Hepatocyte (in vitro differentiated cells): ENCODE data around the gene VPS41. TPM values are rescaled to one million over a fixed set of nuclear protein-coding genes. Genes with fewer than 3 reads are reported as not detected.

ENCODE experiments used
- DNase-seq: peaks from one replicate; pipeline ENCODE4 v3.0.0-alpha.2; 2016; ENCODE audit warnings: low spot score
- H2AFZ ChIP-seq: fragments of 200-600 bp; sonication (generic); 2 replicates; pipeline ENCODE4 v1.6.0; 2016; ENCODE audit warnings: antibody characterized with exemption, mild to moderate bottlenecking
- H3K27ac ChIP-seq: fragments of 200-600 bp; sonication (generic); 2 replicates; pipeline ENCODE4 v1.5.1; 2016; ENCODE audit warnings: mild to moderate bottlenecking
- H3K27me3 ChIP-seq: fragments of 200-600 bp; sonication (generic); 2 replicates; pipeline ENCODE4 v1.6.1; 2016
- H3K36me3 ChIP-seq: fragments of 200-600 bp; sonication (generic); replicated peaks from 2 replicates; pipeline ENCODE4 v1.5.1; 2016; ENCODE audit warnings: low read depth; ENCODE audit not compliant: insufficient read depth
- H3K4me1 ChIP-seq: fragments of 200-600 bp; sonication (generic); 2 replicates; pipeline ENCODE4 v1.5.1; 2016; ENCODE audit warnings: mild to moderate bottlenecking, moderate library complexity; ENCODE audit not compliant: insufficient read depth
- H3K4me2 ChIP-seq: fragments of 200-600 bp; sonication (generic); 2 replicates; pipeline ENCODE4 v1.6.0; 2016
- H3K4me3 ChIP-seq: fragments of 200-600 bp; sonication (generic); 2 replicates; pipeline ENCODE4 v1.5.1; 2016; ENCODE audit warnings: mild to moderate bottlenecking
- H3K79me2 ChIP-seq: fragments of 200-600 bp; sonication (generic); 2 replicates; pipeline ENCODE4 v1.6.0; 2017; ENCODE audit warnings: mild to moderate bottlenecking
- H3K9me2 ChIP-seq: fragments of 200-600 bp; sonication (generic); replicated peaks from 2 replicates; pipeline ENCODE4 v1.6.0; 2017; ENCODE audit warnings: mild to moderate bottlenecking; ENCODE audit not compliant: insufficient read depth
- H3K9me3 ChIP-seq: fragments of 200-600 bp; sonication (generic); 2 replicates; pipeline ENCODE4 v1.5.1; 2016; ENCODE audit warnings: low read depth, mild to moderate bottlenecking
- H4K20me1 ChIP-seq: fragments of 200-600 bp; sonication (generic); 2 replicates; pipeline ENCODE4 v1.6.0; 2016; ENCODE audit warnings: mild to moderate bottlenecking; ENCODE audit not compliant: insufficient read depth, poor library complexity, severe bottlenecking
- EZH2 ChIP-seq: fragments of 200-600 bp; sonication (generic); IDR thresholded peaks from 2 replicates; pipeline ENCODE4 v1.6.1; 2016; ENCODE audit warnings: antibody characterized with exemption, mild to moderate bottlenecking, borderline replicate concordance
- EZH2phosphoT487 ChIP-seq: fragments of 200-600 bp; sonication (generic); IDR thresholded peaks from one replicate; pipeline ENCODE4 v1.6.1; 2018; ENCODE audit warnings: antibody characterized with exemption, mild to moderate bottlenecking, low read depth, moderate library complexity; ENCODE audit not compliant: unreplicated experiment, severe bottlenecking
- WGBS: methylation state at CpG from one replicate; pipeline ENCODE4 v1.1.6; 2016; ENCODE audit warnings: low lambda C conversion rate; ENCODE audit errors: missing lambda C conversion rate; 5-methylcytosine and 5-hydroxymethylcytosine counted together
- polyA plus RNA-seq: library from polyadenylated mRNA; unstranded; fragments of >200 nt; fragmentation: Nextera tagmentation; extraction: Ambion mirVana; gene quantifications from 2 replicates; pipeline ENCODE4 v1.2.1, GENCODE V29; 2016
- total RNA-seq: library from RNA; depleted of rRNA; stranded (reverse); fragments of >200 nt; gene quantifications from 2 replicates; pipeline ENCODE4 v1.2.3, GENCODE V29; 2014
- TF ChIP-seq, protein P1 (sequence below): fragments of 200-600 bp; sonication (generic); IDR thresholded peaks from 2 replicates; pipeline ENCODE4 v1.5.1; 2016; ENCODE audit warnings: antibody characterized with exemption, mild to moderate bottlenecking; ENCODE audit not compliant: poor library complexity

The VPS41 gene
- total and polyA plus RNA-seq, 2 experiments from 2014 or later, result 40.1 to 70.9 TPM

DNA sequence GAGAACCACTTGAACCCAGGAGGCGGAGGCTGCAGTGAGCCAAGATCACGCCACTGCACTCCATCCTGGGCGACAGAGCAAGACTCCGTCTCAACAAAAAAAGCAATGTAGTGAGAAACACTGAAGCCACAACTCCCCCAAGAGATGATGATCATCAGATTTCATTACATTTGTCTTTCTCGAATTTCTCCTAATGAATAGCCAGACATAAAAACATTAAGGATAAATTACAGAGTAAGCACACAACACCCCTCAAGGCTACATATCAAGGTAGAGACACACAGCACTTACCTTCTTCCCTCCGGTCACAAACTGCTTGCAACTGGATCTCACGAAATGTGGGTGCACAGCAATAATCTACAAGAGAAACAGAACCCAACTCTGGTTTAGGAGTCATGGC is 91.5 kb downstream of the VPS41 start:
- H3K27ac ChIP-seq, result no peak overlapping the region
- no peaks in the 10 kb centered on the region for H3K79me2 ChIP-seq
- no peaks in the 10 kb centered on the region for H3K4me1 ChIP-seq
- no peaks in the 10 kb centered on the region for H3K36me3 ChIP-seq
- H2AFZ ChIP-seq, result no peak overlapping the region
- H4K20me1 ChIP-seq, result no peaks in the 10 kb centered on the region
- no peak overlapping the region for H3K4me3 ChIP-seq
- TF ChIP-seq, protein P1, sequence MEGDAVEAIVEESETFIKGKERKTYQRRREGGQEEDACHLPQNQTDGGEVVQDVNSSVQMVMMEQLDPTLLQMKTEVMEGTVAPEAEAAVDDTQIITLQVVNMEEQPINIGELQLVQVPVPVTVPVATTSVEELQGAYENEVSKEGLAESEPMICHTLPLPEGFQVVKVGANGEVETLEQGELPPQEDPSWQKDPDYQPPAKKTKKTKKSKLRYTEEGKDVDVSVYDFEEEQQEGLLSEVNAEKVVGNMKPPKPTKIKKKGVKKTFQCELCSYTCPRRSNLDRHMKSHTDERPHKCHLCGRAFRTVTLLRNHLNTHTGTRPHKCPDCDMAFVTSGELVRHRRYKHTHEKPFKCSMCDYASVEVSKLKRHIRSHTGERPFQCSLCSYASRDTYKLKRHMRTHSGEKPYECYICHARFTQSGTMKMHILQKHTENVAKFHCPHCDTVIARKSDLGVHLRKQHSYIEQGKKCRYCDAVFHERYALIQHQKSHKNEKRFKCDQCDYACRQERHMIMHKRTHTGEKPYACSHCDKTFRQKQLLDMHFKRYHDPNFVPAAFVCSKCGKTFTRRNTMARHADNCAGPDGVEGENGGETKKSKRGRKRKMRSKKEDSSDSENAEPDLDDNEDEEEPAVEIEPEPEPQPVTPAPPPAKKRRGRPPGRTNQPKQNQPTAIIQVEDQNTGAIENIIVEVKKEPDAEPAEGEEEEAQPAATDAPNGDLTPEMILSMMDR, result no peak
- TF ChIP-seq EZH2 (no peak), EZH2phosphoT487 (no peak)
- no peaks in the 10 kb centered on the region for H3K9me3 ChIP-seq
- DNase-seq, result no peak
- H3K27me3 ChIP-seq, result no peaks in the 10 kb centered on the region
- H3K9me2 ChIP-seq, result no peaks in the 10 kb centered on the region
- H3K4me2 ChIP-seq, result no peak overlapping the region
- WGBS, result 96% methylated on average over 7 of the region's 7 CpGs

DNA sequence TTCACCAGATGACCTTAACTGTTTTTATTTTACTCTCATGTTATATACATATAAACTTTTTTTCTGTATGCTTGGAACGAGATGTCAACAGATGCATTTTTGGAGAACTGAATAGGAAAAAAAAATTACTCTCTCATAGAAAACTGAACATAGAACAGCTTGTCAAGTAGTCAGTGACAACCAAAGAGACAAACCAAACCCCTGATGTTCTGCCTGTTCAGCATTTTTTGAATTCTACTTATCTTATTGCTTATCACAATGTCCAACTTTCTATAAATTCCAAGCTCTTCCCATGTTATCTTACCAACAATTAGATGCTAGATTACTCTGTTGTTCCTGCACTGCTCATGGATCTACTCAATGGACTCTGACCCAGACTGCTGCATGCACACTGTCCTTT is 95.2 kb downstream of the VPS41 start:
- H4K20me1 ChIP-seq, result no peaks in the 10 kb centered on the region
- TF ChIP-seq EZH2phosphoT487 (no peak), EZH2 (no peak)
- TF ChIP-seq, protein P1, result no peak
- no peak overlapping the region for H2AFZ ChIP-seq
- no peak overlapping the region for H3K27ac ChIP-seq
- no peak overlapping the region for H3K4me3 ChIP-seq
- H3K79me2 ChIP-seq, result no peaks in the 10 kb centered on the region
- H3K4me1 ChIP-seq, result no peaks in the 10 kb centered on the region
- 97% methylated on average over 1 of the region's 1 CpG for WGBS
- no peak overlapping the region for H3K4me2 ChIP-seq
- no peaks in the 10 kb centered on the region for H3K27me3 ChIP-seq
- H3K36me3 ChIP-seq, result no peaks in the 10 kb centered on the region
- no peaks in the 10 kb centered on the region for H3K9me2 ChIP-seq
- no peak for DNase-seq
- H3K9me3 ChIP-seq, result no peaks in the 10 kb centered on the region

GRCh38 chr7:38806912-38807311 is 102.1 kb downstream of the VPS41 start:
- Histone ChIP-seq H3K36me3 (no peaks in the 10 kb centered on the region), H3K4me1 (no peaks in the 10 kb centered on the region), H3K4me3 (no peak overlapping the region), H3K9me3 (no peaks in the 10 kb centered on the region), H3K27me3 (no peaks in the 10 kb centered on the region), H3K79me2 (no peaks in the 10 kb centered on the region), H3K4me2 (no peak overlapping the region), H3K9me2 (no peaks in the 10 kb centered on the region), H3K27ac (no peak overlapping the region), H4K20me1 (no peaks in the 10 kb centered on the region), H2AFZ (no peak overlapping the region)
- TF ChIP-seq EZH2phosphoT487 (no peak), EZH2 (no peak)
- TF ChIP-seq, protein P1, result no peak
- DNase-seq, result no peak
- 77% methylated on average over 2 of the region's 2 CpGs for WGBS

DNA sequence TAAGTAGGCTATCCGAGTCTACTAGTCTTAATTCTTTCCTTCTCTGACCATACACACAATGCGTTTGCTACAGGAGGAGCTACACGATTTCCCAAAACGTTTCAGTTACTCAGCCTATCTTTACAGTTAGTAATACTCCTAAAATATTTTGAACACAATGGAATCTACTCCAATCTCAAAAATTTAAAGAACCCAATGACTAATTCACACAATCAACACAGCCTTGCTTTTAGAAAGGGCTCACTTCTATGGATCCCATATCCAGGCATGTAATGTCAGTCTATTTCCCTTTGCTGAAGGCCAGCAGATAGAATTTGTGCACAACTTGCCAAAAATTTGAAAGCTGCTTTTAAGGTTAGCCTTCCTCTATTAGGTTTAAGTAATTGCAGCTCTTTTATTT is 107.2 kb downstream of the VPS41 start:
- TF ChIP-seq, protein P1, result no peak
- TF ChIP-seq EZH2, result no peak
- no peak for TF ChIP-seq EZH2phosphoT487
- H3K4me3 ChIP-seq, result no peak overlapping the region
- H3K79me2 ChIP-seq, result no peaks in the 10 kb centered on the region
- H3K36me3 ChIP-seq, result no peaks in the 10 kb centered on the region
- H3K9me2 ChIP-seq, result no peaks in the 10 kb centered on the region
- no peak overlapping the region for H2AFZ ChIP-seq
- H3K4me1 ChIP-seq, result no peaks in the 10 kb centered on the region
- no peaks in the 10 kb centered on the region for H4K20me1 ChIP-seq
- H3K27me3 ChIP-seq, result no peaks in the 10 kb centered on the region
- no peak overlapping the region for H3K4me2 ChIP-seq
- WGBS, result 96% methylated on average over 4 of the region's 4 CpGs
- H3K27ac ChIP-seq, result no peak overlapping the region
- H3K9me3 ChIP-seq, result no peaks in the 10 kb centered on the region
- no peak for DNase-seq
